ENCODE results near the gene TMEM200A.

DNA sequence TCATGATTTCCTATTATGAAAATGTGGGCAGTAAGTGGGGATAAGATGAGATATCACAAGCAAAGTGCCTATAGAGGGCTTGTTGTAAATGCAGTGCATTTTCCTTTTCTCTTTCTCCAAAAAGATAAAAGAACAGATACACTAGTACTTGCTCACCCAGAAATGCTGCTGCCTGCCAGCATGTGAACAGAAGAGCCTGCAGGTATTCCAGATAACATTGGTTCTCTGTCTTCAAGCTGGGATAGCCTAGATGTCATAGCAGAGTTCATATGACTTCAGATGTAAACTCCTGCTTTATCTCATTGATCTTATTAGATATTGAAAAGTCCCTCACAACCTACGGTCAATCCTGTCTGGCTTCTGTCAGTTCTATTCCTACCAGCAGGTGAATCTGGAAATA, 123.7 kb downstream of the TMEM200A start:
- no peak for TF ChIP-seq POLR2A (IDR thresholded peaks at IDR 0.05)
- no peak for TF ChIP-seq CTCF (IDR thresholded peaks at IDR 0.05)

All from vagina (tissue), 2 donors.